GM10266 (cell line): Measurements from ENCODE around the gene SH3PXD2A.

Experiments used
- DNase-seq: peaks from one replicate; pipeline ENCODE4 v3.0.0; 2012; ENCODE audit errors: extremely low spot score
- TF ChIP-seq, protein P1 (sequence below): IDR thresholded peaks from 2 replicates; pipeline ENCODE4 v1.5.1; 2012; ENCODE audit warnings: mild to moderate bottlenecking, low read depth; ENCODE audit not compliant: control insufficient read depth, insufficient read depth; ENCODE audit errors: missing control alignments

The SH3PXD2A gene

DNA sequence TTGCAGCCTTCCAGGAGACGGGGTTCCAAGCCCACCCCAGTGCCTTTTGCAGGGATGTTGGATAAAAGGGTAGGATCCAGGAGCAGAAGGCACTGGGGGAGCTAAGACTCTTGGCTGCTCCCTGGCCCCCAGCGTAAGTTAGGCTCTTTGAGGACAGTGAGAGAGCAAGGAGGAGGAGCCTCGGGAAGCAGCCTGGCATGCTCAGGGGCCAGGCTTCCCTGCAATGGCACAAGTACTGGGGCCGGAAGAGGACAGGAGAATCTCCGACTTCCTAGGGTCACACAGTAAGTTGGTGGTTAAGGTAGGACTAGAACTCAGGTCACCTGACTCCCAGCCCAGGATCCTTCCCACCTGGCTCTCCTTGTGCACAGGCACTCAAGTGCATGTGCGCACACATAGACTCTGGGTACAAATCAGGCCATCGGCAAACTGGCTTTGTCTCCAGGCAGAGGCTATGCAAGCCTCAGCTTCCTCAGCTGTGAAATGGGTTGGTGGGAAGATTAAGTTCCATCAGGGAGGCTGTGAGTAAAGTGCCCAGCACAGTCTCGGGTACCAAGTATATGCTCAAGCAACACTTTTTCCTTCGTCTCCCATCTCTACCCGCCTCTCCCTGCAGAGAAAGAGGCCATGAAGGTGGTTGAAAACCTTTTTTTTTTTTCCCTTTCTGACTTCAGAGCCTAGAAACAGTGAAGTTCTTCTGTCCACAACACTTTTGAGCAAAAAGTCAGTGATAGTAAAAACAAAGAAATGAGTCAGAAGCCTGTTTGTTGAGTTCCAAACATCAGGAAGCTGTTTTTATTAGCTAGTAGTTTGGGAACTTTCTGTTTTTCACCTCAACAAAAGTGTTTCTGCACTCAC, 282.8 kb downstream of the SH3PXD2A start:
- no peak for DNase-seq
- TF ChIP-seq, protein P1, sequence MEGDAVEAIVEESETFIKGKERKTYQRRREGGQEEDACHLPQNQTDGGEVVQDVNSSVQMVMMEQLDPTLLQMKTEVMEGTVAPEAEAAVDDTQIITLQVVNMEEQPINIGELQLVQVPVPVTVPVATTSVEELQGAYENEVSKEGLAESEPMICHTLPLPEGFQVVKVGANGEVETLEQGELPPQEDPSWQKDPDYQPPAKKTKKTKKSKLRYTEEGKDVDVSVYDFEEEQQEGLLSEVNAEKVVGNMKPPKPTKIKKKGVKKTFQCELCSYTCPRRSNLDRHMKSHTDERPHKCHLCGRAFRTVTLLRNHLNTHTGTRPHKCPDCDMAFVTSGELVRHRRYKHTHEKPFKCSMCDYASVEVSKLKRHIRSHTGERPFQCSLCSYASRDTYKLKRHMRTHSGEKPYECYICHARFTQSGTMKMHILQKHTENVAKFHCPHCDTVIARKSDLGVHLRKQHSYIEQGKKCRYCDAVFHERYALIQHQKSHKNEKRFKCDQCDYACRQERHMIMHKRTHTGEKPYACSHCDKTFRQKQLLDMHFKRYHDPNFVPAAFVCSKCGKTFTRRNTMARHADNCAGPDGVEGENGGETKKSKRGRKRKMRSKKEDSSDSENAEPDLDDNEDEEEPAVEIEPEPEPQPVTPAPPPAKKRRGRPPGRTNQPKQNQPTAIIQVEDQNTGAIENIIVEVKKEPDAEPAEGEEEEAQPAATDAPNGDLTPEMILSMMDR = no peak

DNA sequence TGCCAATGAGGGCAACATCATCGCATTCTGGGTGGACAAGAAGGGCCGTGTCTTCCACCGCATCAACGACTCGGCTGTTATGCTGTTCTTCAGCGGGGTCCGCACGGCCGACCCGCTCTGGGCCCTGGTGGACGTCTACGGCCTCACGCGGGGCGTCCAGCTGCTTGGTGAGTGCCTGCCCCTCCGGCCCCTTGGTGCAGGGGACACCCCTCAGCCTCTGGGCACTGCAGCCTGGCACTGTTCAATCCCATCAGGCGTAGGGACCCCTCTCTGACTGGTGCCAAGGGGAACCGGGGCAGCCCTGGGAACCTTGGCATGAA, 283.8 kb downstream of the SH3PXD2A start:
- TF ChIP-seq, protein P1 = no peak
- DNase-seq = no peak

DNA sequence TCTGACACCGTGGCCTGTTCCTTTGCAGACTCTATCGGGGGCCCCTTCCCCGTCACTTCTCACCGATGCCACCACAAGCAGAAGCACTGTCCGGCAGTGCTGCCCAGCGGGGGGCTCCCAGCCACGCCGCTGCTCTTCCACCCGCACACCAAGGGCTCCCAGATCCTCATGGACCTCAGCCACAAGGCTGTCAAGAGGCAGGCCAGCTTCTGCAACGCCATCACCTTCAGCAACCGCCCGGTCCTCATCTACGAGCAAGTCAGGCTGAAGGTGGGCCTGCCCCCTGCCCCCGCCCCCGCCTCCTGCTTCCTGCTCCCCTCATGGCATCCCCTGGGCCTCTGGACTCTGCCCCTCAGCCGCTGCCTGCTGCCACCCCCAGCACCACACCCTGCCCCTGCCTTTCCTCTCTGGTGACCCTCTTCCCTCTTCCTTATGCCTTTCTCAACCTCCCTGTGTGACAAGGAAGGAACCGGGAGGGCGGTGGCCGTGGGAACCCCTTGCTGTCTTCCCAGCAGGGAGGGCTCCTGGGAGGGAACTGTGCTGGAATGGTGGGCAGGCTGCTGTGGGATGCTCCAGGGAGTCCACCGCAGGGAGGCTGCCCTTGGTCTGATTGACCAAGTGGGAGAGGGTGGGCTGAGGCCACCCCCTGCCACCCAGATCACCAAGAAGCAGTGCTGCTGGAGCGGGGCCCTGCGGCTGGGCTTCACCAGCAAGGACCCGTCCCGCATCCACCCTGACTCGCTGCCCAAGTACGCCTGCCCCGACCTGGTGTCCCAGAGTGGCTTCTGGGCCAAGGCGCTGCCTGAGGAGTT, 284.3 kb downstream of the SH3PXD2A start:
- DNase-seq = no peak
- TF ChIP-seq, protein P1 = no peak

DNA sequence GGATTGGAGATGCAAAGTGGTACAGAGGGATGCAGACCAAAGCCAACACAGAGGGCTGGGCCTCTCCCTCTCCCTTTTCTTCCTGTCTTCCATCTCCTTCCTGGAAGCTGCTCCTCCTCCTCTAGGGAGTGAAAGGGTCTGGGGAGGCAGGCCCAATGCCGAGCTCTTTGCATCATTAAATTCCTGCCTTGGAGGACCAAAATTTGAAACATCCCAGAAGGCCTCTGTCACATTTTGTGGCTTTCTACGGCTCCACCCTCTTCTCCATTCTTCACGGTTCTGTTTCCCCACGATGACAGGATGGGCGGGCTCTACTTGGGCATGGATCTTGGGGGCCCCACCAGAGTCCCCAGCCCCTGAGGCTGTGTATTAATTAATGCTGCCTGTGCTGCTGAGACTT, 285.5 kb downstream of the SH3PXD2A start:
- no peak for DNase-seq
- TF ChIP-seq, protein P1 = no peak

DNA sequence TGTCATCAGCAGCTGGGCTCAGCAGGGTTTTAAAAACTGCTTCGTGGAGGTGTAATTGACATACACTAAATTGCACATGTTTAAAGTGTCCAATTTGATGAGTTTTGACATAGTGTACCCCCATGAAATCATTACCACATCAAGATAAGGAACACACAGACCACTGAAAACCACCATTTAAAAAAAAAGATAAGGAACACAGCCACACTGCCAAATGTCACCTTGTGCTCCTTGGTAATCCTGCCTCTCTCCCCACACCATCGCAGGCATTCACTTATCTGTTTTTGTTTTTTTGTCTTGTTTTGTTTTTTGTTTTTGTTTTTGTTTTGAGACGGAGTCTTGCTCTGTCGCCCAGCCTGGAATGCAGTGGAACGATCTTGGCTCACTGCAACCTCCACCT, 286.9 kb downstream of the SH3PXD2A start:
- TF ChIP-seq, protein P1 = no peak
- DNase-seq = no peak

DNA sequence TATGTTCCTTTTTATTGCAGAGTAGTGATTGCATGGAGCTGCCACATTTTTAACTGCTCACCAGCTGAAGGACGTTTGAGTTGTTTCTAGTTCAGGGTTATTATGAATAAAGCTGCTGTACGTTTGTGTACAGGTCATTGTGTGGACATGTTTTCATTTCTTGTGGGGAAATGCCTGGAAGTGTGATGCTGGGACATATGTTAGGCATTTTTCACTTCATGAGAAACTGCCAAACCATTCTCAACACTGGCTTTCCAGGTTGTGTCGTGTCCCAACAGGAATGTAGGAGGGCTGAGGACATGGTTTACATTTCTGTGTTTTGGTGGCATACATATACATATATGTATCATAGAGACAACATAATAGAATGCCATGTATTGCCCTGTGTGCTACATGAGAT, 288.8 kb downstream of the SH3PXD2A start:
- DNase-seq = no peak

More for the DNA sequence above, 288.8 kb downstream of the SH3PXD2A start:
- TF ChIP-seq, protein P1 = no peak
